Measurements from ENCODE around the gene SMIM23. TPM values are rescaled to one million over a fixed set of nuclear protein-coding genes. Genes with fewer than 3 reads are reported as not detected.

The SMIM23 gene
- total and polyA plus RNA-seq, 2 of the 4 experiments (the other 2 are of a cell fraction) = not detected

- no TSS peak for BruUV-seq (replicated peaks)
These were observed 8.9 kb downstream of the SMIM23 start for GRCh38 chr5:171794470-171794960.

More at GRCh38 chr5:171794470-171794960, 8.9 kb downstream of the SMIM23 start:
- ChIA-PET POLR2A (ENCODE audit: unreplicated experiment) (no interaction called here), CTCF (no interaction called here)
- Histone ChIP-seq H3K18ac (ENCODE audit: low read depth, low read length) (no peak overlapping the region), H3K14ac (replicated peaks; ENCODE audit: low read depth, low read length) (no peak overlapping the region), H3K56ac (ENCODE audit: extremely low read depth, insufficient read depth, low read length) (no peak overlapping the region), H3K4me2 (ENCODE audit: low read depth, low read length) (no peak overlapping the region), H3K9me1 (ENCODE audit: insufficient read depth, low read length) (no peaks in the 10 kb centered on the region), H3K36me3 (ENCODE audit: control insufficient read depth, insufficient read depth, low read length) (no peaks in the 10 kb centered on the region), H3K79me1 (ENCODE audit: low read depth in 1 of 2, low read length in 2 of 2) (no peaks in the 10 kb centered on the region), H2BK15ac (ENCODE audit: low read depth, low read length) (no peak overlapping the region), H3K4ac (ENCODE audit: low read depth, low read length) (no peak overlapping the region), H4K5ac (ENCODE audit: low read depth, low read length) (no peak overlapping the region), H2BK120ac (ENCODE audit: low read depth, low read length) (no peak overlapping the region), H4K8ac (ENCODE audit: low read depth in 2 of 2, low read length in 2 of 2) (no peak overlapping the region), H3K4me1 (ENCODE audit: control insufficient read depth, insufficient read depth, low read length) (no peaks in the 10 kb centered on the region), H3K27ac (ENCODE audit: insufficient read depth, low read length) (no peak overlapping the region), H3K23ac (ENCODE audit: low read depth, low read length) (no peak overlapping the region), H2AK9ac (replicated peaks; ENCODE audit: low read depth, low read length, poor library complexity) (no peak overlapping the region), H2AFZ (replicated peaks; ENCODE audit: low read length, poor library complexity) (no peak overlapping the region), H3K9me3 (ENCODE audit: control insufficient read depth, insufficient read depth, low read length) (no peaks in the 10 kb centered on the region), H2BK5ac (ENCODE audit: low read depth, low read length, poor library complexity, severe bottlenecking) (no peak overlapping the region), H3K27me3 (ENCODE audit: control insufficient read depth, insufficient read depth, low read length) (peaks cover 22% of the 10 kb centered on the region), H4K20me1 (ENCODE audit: insufficient read depth, low read length) (no peaks in the 10 kb centered on the region), H3K4me3 (ENCODE audit: insufficient read depth, low read depth, low read length) (no peak overlapping the region), H2BK20ac (ENCODE audit: low read depth, low read length) (no peak overlapping the region), H4K91ac (ENCODE audit: insufficient read depth, low read depth, low read length) (no peak overlapping the region), H3K9ac (ENCODE audit: low read depth, low read length) (no peak overlapping the region), H2AK5ac (ENCODE audit: low read depth, low read length) (no peak overlapping the region)
- dilution Hi-C loops (cut with HindIII; ENCODE audit: low sequenced_read_pairs, unreplicated experiment) (no loop called here), intact Hi-C loops (cut with micrococcal nuclease) (no loop called here), in situ Hi-C loops (cut with MboI; ENCODE audit: low sequenced_read_pairs) (no loop called here)
- TF ChIP-seq MXI1 (IDR thresholded peaks at IDR 0.05; ENCODE audit: borderline replicate concordance, low read depth, low read length) (no peak), USF2 (IDR thresholded peaks at IDR 0.05; ENCODE audit: low read depth, low read length) (no peak), BHLHE40 (IDR thresholded peaks at IDR 0.05; ENCODE audit: low read depth, low read length) (no peak), MAZ (IDR thresholded peaks at IDR 0.05; ENCODE audit: borderline replicate concordance, low read depth, low read length) (no peak), ELK1 (IDR thresholded peaks at IDR 0.05; ENCODE audit: borderline replicate concordance, low read depth, low read length) (no peak), MAFK (IDR thresholded peaks at IDR 0.05; ENCODE audit: low read depth, low read length) (no peak), POLR2A (IDR thresholded peaks at IDR 0.05; ENCODE audit: low read depth, low read length) (no peak), RCOR1 (IDR thresholded peaks at IDR 0.05; ENCODE audit: insufficient replicate concordance, low read length) (no peak), CTCF (conservative IDR thresholded peaks at IDR 0.05; ENCODE audit: low read depth, low read length) (no peak), NFE2L2 (IDR thresholded peaks at IDR 0.05; ENCODE audit: low read depth, low read length) (no peak), FOS (IDR thresholded peaks at IDR 0.05; ENCODE audit: low read depth, low read length) (no peak), CHD1 (IDR thresholded peaks at IDR 0.05; ENCODE audit: low read depth, low read length) (no peak)
- no CpG with 5 or more reads among the region's 2 CpGs for WGBS, 2 experiments (ENCODE audit: extremely low coverage in 2 of 2, insufficient read length in 1 of 2)
- ATAC-seq (ENCODE audit: low read depth) = no peak
- DNase-seq = no peak
